Measurements from ENCODE around the gene NUDC. TPM values are rescaled to one million over a fixed set of nuclear protein-coding genes. Genes with fewer than 3 reads are reported as not detected.

NUDC gene
- total and polyA plus RNA-seq, 9 of the 15 experiments (the other 6 are each of a cell fraction or from before 2014, with no cell fraction given) = 9.8 to 234 (median 149) TPM

GRCh38 chr1:26994020-26994786 is 72.7 kb downstream of the NUDC start (continued):
- TF ChIP-seq GTF3C2 (IDR thresholded peaks at IDR 0.05; ENCODE audit: borderline replicate concordance, extremely low read depth, insufficient read length) (no peak), PML (IDR thresholded peaks at IDR 0.05; ENCODE audit: low read length) (no peak), ZSCAN32 (CRISPR knock-in tag; IDR thresholded peaks at IDR 0.05) (no peak), ZNF740 (CRISPR knock-in tag; IDR thresholded peaks at IDR 0.05) (no peak), ZNF740 (tag; IDR thresholded peaks at IDR 0.05) (no peak), CHAMP1 (IDR thresholded peaks at IDR 0.05) (no peak), ZFPM2 (CRISPR knock-in tag; IDR thresholded peaks at IDR 0.05) (no peak), SMARCE1 (IDR thresholded peaks at IDR 0.05) (no peak), SFPQ (IDR thresholded peaks at IDR 0.05; ENCODE audit: low read depth, low read length) (no peak), MTA2 (IDR thresholded peaks at IDR 0.05; ENCODE audit: low read depth) (no peak), GATA2 (CRISPR knock-in tag; IDR thresholded peaks at IDR 0.05) (no peak), TBL1XR1 (IDR thresholded peaks at IDR 0.05; ENCODE audit: low read length in 2 of 2) (no peak), RBBP5 (IDR thresholded peaks at IDR 0.05; ENCODE audit: borderline replicate concordance, insufficient read depth, low read length, poor library complexity, severe bottlenecking) (peak; percentile 55), DDX20 (tag; IDR thresholded peaks at IDR 0.05; ENCODE audit: low read depth) (no peak), TGIF2 (CRISPR knock-in tag; IDR thresholded peaks at IDR 0.05) (no peak), CCAR2 (IDR thresholded peaks at IDR 0.05; ENCODE audit: low read depth, low read length) (no peak), MEIS2 (IDR thresholded peaks at IDR 0.05; ENCODE audit: partially characterized antibody) (no peak), U2AF1 (optimal IDR thresholded peaks at IDR 0.05; ENCODE audit: low read depth, low read length) (no peak), JUN (IDR thresholded peaks at IDR 0.05; ENCODE audit: borderline replicate concordance, low read depth, low read length) (no peak), JUN (CRISPR knock-in tag; IDR thresholded peaks at IDR 0.05; ENCODE audit: borderline replicate concordance) (0 out of 2 replicates have a peak, but pooled peaks have one; percentile 45)
